MM.1S (cell line): ENCODE data around the gene CAP2.
A peak's percentile ranks its signal among the peaks of the same experiment; 100 is the strongest.
"Not testable (repeated sequence)": the region's sequence is repeated elsewhere in the genome, so short reads cannot be mapped to it uniquely, and the experiment has no call there.

Source experiments
- DNase-seq: peaks from one replicate; pipeline ENCODE4 v3.0.0-alpha.2; 2015
- H2AFZ ChIP-seq: fragments of 300-600 bp; sonication (generic); 2 replicates; pipeline ENCODE4 v1.6.0; 2016; ENCODE audit warnings: antibody characterized with exemption, low read length
- H3F3A ChIP-seq: fragments of 300-600 bp; sonication (generic); 2 replicates; pipeline ENCODE4 v1.6.1; 2016; ENCODE audit warnings: mild to moderate bottlenecking, antibody characterized with exemption, low read length, moderate library complexity, mixed read lengths; ENCODE audit not compliant: insufficient read depth
- H3K27ac ChIP-seq: fragments of 300-600 bp; sonication (generic); 2 replicates; pipeline ENCODE4 v1.5.1; 2016; ENCODE audit warnings: mild to moderate bottlenecking, low read length
- H3K27me3 ChIP-seq: fragments of 300-600 bp; sonication (generic); replicated peaks from 2 replicates; pipeline ENCODE4 v1.6.0; 2016; ENCODE audit warnings: low read length; ENCODE audit not compliant: insufficient read depth
- H3K36me3 ChIP-seq: fragments of 300-600 bp; sonication (generic); replicated peaks from 2 replicates; pipeline ENCODE4 v1.6.1; 2016; ENCODE audit warnings: mild to moderate bottlenecking, low read length, mixed read lengths; ENCODE audit not compliant: insufficient read depth
- H3K4me1 ChIP-seq: fragments of 300-600 bp; sonication (generic); 2 replicates; pipeline ENCODE4 v1.6.1; 2016; ENCODE audit warnings: low read length, mixed read lengths
- H3K4me2 ChIP-seq: fragments of 300-600 bp; sonication (generic); 2 replicates; pipeline ENCODE4 v1.6.0; 2016; ENCODE audit warnings: low read depth, low read length
- H3K4me3 ChIP-seq: fragments of 300-600 bp; sonication (generic); 2 replicates; pipeline ENCODE4 v1.5.1; 2016; ENCODE audit warnings: low read length, mixed read lengths
- H3K79me2 ChIP-seq: fragments of 300-600 bp; sonication (generic); 2 replicates; pipeline ENCODE4 v1.6.1; 2016; ENCODE audit warnings: mixed run types, low read length, mixed read lengths
- H3K9ac ChIP-seq: fragments of 300-600 bp; sonication (generic); 2 replicates; pipeline ENCODE4 v1.6.1; 2016; ENCODE audit warnings: low read length, mixed read lengths
- H3K9me2 ChIP-seq: fragments of 300-600 bp; sonication (generic); replicated peaks from 2 replicates; pipeline ENCODE4 v1.6.1; 2016; ENCODE audit warnings: mild to moderate bottlenecking, low read length, mixed read lengths; ENCODE audit not compliant: insufficient read depth
- H3K9me3 ChIP-seq: fragments of 300-600 bp; sonication (generic); replicated peaks from 2 replicates; pipeline ENCODE4 v1.6.1; 2016; ENCODE audit warnings: mild to moderate bottlenecking, low read length, mixed read lengths; ENCODE audit not compliant: insufficient read depth
- H4K20me1 ChIP-seq: fragments of 300-600 bp; sonication (generic); 2 replicates; pipeline ENCODE4 v1.6.1; 2016; ENCODE audit warnings: mild to moderate bottlenecking, low read length, moderate library complexity, mixed read lengths; ENCODE audit not compliant: insufficient read depth
- CTCF ChIP-seq: fragments of 300-600 bp; sonication (generic); IDR thresholded peaks from 2 replicates; pipeline ENCODE4 v1.5.1; 2016; ENCODE audit warnings: antibody characterized with exemption, low read length, mixed read lengths
- EZH2 ChIP-seq: fragments of 300-600 bp; sonication (generic); optimal IDR thresholded peaks from 2 replicates; pipeline ENCODE3; 2017; ENCODE audit warnings: low read depth, mild to moderate bottlenecking, antibody characterized with exemption, low read length, mixed read lengths
- EZH2phosphoT487 ChIP-seq: fragments of 300-600 bp; sonication (generic); IDR thresholded peaks from 2 replicates; pipeline ENCODE4 v1.6.1; 2018; ENCODE audit warnings: antibody characterized with exemption, low read length

CAP2 gene

DNA sequence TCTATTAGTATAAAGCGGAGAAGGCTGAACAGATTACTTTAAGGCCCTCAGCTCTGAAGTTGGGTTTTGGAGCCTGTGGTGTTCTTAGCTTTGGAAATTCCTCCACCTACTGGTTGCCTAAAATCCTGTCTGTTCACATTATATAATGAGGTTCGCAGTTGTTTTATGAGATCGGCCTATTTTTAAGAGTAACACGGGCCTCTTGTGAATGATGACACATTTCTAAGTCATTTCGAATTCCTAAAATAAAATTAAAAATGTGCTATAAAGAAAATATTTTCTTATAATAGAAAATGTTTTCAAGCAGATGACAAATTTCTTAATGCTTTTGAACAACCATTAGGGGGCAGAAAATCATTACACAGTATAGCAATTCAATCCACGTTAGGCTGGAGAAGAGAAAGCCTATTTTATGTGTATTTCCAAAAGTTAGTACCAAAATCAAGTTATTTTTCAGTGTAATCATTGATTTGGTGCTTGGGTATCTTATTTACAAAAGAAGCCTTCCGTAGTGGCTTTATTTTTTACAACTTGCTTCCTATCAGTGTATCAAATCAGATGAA, 190.9 kb downstream of the CAP2 start:
- Histone ChIP-seq H3K4me2 (peak overlapping the region; percentile 8; the same call in 1 of the 2 replicates), H3K27me3 (no peaks in the 10 kb centered on the region), H3K4me1 (no peaks in the 10 kb centered on the region), H3K27ac (no peak overlapping the region), H3K9me2 (no peaks in the 10 kb centered on the region), H4K20me1 (no peaks in the 10 kb centered on the region), H3K9me3 (no peaks in the 10 kb centered on the region), H3F3A (no peaks in the 10 kb centered on the region), H3K9ac (no peak overlapping the region), H2AFZ (no peak overlapping the region), H3K79me2 (no peaks in the 10 kb centered on the region), H3K4me3 (no peak overlapping the region), H3K36me3 (no peaks in the 10 kb centered on the region)
- peak; percentile 42 for DNase-seq
- TF ChIP-seq EZH2 (no peak), CTCF (peak; percentile 61)

- no peaks in the 10 kb centered on the region for H3K79me2 ChIP-seq
- H2AFZ ChIP-seq, result no peak overlapping the region
- DNase-seq, result no peak
- H3K27me3 ChIP-seq, result no peaks in the 10 kb centered on the region
- H3K4me3 ChIP-seq, result no peak overlapping the region
- TF ChIP-seq CTCF (peak; percentile 33), EZH2phosphoT487 (no peak)
- no peaks in the 10 kb centered on the region for H4K20me1 ChIP-seq
- H3K36me3 ChIP-seq, result no peaks in the 10 kb centered on the region
- H3K27ac ChIP-seq, result no peak overlapping the region
- no peak overlapping the region for H3K4me2 ChIP-seq
- no peaks in the 10 kb centered on the region for H3K9me3 ChIP-seq
- H3K9ac ChIP-seq, result no peak overlapping the region
- peaks cover under 1% of the 10 kb centered on the region; the same call in 1 of the 2 replicates for H3K4me1 ChIP-seq
- no peaks in the 10 kb centered on the region for H3K9me2 ChIP-seq
- H3F3A ChIP-seq, result no peaks in the 10 kb centered on the region
Measured at GRCh38 chr6:17585766-17586490, 192.5 kb downstream of the CAP2 start.

GRCh38 chr6:17586623-17587022, 193.2 kb downstream of the CAP2 start:
- H4K20me1 ChIP-seq, result not testable (repeated sequence)

GRCh38 chr6:17588011-17588410, 194.6 kb downstream of the CAP2 start:
- no peak overlapping the region for H3K4me2 ChIP-seq
- no peak overlapping the region for H2AFZ ChIP-seq
- no peak overlapping the region for H3K4me3 ChIP-seq
- H3K36me3 ChIP-seq, result no peaks in the 10 kb centered on the region
- H4K20me1 ChIP-seq, result no peaks in the 10 kb centered on the region
- TF ChIP-seq EZH2phosphoT487, result no peak
- peaks cover 8% of the 10 kb centered on the region for H3K4me1 ChIP-seq
- DNase-seq, result no peak
- no peak overlapping the region for H3K27ac ChIP-seq
- no peaks in the 10 kb centered on the region for H3K79me2 ChIP-seq
- H3K9me3 ChIP-seq, result no peaks in the 10 kb centered on the region
- H3K27me3 ChIP-seq, result no peaks in the 10 kb centered on the region
- H3F3A ChIP-seq, result no peaks in the 10 kb centered on the region
- H3K9me2 ChIP-seq, result no peaks in the 10 kb centered on the region
- no peak overlapping the region for H3K9ac ChIP-seq

More at GRCh38 chr6:17586623-17587022, 193.2 kb downstream of the CAP2 start:
- not testable (repeated sequence) for H3K4me3 ChIP-seq, H3K4me2 ChIP-seq, H3F3A ChIP-seq, H3K36me3 ChIP-seq, DNase-seq, H3K27ac ChIP-seq, H3K27me3 ChIP-seq, H3K9me3 ChIP-seq, H3K79me2 ChIP-seq, H2AFZ ChIP-seq, H3K9me2 ChIP-seq, H3K9ac ChIP-seq, H3K4me1 ChIP-seq
